Activated CD4-positive, alpha-beta T cell treated with anti-CD3 and anti-CD28 coated beads, Interleukin-2, amount 50 U/mL, for 1 hour (primary cell): Measurements from ENCODE around the gene FOXL2NB.

Source experiments
- DNase-seq: peaks from one replicate; pipeline ENCODE4 v3.0.0-alpha.2; 2020

The FOXL2NB gene

DNA sequence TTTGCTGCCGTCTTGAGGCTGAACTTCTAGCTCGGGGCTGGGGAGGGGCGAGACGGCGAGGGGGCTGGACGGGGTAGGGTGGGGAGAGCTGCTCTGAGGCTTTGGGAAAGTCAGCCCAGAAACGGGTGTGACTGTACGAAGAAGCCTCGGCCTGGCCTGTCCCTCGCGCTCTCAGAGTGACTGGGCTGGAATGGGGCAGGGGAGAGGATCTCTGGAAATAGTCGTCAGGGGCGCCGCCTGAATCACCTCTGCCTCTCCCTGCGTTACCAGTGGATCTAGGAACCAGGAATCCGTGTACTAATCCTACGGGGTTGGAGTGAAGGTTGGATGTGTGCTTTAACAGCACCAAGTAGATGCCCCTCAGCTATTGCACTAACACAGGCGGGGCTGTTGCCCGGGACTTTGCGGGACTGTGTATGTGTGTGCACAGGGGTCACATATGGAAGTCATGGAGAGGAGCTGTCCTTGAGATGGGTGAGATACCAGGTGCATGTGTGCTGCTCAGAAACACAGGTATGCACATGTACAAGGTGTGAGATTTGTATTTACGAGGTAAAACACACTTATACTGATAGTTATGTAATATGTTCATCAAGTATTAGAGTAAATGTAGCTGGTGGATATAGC lies 591 bp downstream of the FOXL2NB start:
- DNase-seq = no peak

DNA sequence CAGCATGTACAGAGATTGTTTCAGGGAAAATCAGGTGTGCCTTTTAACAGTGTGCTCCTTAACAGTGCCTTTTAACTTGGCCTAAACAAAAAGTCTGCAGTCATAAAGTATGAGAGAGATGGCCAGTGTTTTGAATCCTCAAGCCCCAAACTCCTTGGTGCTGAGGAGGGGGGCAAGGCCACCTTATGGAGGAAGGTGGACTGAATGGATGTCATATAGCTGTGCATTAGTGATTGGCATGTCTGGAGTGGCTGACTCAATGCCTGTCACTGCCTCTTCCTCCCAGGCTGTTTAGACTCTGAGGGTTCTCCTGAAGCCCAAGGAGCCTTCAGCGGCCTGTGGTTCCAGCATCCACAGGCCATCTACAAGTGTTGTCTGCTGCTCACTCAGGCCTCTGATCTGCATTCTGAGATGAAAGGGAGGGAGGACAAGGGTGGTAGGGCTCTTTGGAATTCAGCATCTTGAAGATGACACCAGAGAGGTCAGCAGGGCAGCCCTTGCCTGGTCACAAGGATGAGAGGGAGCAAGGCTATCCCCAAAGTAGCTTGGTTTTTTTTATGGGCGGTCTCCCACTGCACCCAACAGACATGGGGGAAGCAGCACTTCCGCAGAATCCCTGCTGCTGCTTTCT lies 1.5 kb downstream of the FOXL2NB start:
- no peak for DNase-seq

DNA sequence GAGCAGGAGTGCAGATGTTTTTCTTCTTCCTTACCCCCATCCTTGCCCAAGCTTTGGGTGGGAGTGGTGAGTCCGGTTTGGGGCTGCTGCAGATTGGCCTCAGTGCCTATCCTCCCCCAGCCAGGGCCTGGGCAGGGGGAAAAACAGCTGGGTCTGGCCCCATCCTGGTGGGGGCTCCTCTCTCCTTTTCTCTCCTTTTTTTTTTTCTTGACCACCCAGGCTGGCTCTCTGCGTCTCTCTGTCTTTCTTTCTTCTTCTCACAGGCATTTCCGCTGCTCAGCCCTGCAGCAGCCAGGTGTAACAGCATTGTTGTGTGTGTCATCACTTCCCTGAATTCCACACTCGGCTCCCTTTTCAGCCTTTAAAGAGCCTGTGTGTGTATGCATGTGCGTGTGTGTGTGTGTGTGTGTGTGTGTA lies 2.0 kb downstream of the FOXL2NB start:
- DNase-seq = no peak

DNA sequence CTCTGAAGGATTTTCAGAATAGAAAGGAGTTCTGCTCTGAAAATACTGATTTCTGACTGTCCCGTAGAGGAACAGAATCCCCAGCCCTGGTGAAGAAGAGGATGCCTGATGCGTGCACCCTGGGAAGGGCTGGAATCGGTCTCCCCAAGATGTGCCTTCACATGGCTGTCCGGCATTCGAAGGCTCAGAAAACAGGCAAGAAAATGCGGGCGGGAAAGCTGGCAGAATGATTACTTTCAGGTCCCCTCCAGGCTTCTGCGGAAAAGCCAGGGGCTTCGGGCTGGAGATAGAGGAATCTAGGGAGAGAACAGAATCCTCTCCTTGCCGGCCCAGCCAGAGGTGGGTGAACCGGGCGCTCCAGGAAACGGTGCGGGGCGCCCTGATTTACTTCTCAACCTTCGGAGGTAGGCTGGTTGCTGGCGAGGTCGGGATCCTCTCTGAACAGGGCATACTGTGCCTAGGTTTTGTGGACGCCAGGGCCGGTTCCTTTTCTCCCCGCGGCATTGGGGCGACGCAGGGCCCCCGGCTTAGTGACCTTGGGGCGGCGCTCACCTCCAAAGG lies 2.5 kb downstream of the FOXL2NB start:
- DNase-seq = no peak

DNA sequence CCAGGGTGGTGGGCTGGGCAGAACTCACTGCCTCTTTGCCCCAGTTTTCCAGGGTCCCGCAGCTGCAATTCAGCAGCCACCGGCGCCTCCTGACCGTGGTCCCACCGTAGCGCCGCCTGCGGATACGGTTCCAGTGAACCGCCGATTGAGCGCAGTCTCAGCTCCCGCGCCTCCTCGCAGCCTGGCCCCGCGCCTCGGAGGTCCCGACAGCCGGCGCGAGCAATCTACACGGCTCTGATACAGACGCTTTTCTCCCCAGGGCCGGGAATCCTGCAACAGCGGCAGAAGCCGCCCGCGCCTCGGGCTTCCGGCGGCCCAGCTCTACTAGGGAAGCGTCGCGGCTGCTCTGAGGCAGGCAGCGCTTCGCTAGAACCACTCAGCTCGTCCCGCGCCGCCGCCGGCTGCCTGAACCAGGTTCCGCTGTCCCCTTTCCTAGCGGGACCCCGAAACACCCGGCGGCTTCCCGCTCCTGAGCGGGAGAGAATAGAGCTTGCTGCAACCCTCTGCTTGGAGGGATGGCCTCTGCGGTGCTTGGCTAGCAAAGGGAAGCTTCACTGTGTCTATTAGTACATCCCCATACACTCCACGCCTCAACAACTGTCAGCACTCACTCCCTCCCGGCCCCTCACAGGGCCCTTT lies 3.1 kb downstream of the FOXL2NB start:
- no peak for DNase-seq

DNA sequence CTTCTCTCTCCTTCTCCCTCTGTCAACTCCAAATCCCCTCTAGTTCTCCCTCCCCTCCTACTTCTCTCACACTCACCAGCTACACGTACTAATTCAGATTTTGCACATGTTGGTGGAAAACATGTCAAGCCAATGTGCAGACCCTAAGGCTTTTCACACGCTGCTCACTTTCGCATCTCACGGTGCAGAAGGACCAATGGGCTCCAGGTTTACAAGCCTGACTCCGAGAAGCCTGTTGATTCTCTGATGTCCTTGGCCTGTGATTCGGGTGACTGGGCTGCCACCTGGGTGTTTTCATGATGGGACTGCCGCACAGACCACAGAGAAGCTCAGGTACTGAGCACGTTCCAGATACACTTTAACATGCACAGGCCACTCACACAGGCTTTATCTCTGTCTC lies 3.7 kb downstream of the FOXL2NB start:
- no peak for DNase-seq

DNA sequence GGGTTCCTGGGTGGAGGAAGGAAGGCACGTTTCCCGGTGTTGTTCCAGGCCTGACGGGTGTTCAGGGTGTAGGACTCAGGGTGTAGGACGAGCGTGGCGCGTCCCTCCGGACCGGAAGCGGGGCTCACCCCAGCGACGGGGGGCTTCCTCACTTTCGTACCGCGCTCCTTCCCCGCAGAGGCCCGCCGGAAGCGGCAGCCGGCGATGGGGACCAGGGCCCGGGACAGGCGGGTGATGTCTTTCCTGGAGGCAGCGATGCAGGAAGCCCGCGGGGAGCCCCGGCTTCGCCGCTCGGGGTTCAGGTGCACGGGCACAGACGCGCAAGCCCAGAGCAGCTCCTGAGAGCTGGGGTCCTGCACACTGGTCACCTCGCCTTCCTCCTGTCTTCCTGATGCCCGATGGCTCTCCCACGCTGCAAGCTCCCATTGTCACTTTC lies 13.4 kb downstream of the FOXL2NB start:
- no peak for DNase-seq

DNA sequence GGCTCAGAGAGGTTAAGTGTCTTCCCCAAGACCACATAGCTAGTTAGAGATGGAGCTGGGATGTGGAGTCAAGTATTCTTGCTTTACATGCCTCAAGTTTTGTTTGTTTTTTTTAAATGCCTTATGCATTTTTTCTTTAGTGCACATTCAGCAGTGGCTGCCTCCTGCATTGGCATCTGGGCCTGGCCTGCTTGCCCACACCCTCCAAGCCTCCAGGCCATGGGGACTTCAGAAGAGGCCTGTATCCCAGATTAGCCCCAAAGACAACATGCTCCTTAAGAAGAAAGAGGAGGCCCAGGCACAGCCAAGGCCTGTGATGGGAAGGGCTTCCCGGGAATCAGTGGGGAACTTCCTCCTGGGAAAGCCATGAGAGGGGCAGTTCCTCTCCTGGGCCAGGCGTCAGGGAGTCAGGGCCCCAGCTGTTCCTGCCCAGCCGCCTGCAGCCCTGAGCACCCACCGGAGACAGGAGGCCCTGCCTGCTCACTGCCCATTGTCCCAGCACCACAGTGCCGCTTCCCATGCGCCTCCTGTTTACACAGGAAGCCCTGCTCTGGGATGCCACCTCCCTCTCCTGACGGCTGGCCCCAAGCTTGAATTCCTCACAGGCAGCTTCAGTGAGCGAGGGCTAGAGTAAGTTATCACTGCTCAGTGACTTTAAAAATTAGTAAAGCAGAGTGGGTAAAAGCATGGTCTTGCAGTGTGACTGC lies 16.0 kb downstream of the FOXL2NB start:
- DNase-seq = no peak

DNA sequence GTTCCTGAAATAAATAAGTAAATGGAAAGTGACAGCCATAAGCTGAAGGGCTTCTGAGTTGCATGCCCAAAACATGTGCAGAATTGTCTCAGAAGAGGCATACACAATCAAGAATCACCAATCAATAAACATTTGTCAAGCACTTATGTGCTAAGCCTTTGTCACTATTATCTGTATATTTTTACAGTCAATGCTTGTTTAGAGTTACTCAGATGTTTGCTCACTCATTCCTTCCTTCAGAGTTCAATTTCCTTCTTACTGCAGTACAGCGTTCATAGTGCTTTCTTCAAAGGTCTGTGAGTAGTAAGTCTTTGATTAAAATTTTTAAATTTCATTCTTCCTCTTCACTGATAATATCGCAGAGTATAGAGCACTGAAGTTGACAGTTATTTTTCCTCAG lies 17.2 kb downstream of the FOXL2NB start:
- DNase-seq = no peak

DNA sequence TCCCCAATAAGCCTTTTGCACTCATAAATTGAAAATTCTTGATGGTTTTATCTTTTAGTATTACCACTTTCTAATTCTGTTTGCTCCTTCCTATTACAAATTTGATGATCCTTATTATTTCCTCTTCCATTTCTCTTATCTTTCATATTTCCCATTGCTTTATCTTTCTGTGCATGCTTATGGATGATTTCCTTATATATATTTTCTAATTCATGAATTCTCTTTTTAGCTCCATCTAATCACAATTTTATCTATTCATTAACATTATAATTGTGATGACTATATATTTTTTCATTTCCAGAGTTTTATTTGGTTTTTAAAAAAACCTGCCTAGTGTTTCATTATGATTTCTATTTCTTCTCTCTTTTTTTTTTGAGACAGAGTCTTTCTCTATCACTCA lies 17.9 kb downstream of the FOXL2NB start:
- DNase-seq = no peak

DNA sequence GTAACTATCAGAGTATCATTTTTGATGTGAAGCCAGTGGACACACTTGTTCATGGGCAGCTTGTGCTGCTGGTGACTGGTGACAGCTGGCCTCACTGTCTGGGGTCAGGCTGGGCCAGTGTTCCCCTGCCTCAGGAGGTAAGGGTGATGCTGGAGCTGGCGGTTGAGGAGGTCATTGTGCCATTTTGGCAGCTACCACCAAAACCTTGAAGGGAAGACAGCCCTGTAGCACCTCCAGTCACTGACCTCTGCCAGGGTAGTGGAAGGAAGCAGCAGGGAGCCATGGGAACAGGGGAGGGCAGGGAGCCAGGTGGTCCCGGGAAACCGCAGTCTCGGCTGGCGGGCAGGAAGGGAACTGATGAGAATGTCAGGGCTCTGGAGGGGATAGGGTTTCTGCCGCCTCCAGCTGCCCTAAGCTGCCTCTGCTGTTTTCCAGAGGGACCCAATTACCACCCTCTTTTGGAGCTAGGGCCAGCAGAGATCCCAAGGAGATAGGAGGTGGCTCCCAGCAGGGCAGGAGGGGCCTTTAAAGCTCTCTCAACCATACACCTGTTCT lies 24.8 kb downstream of the FOXL2NB start:
- no peak for DNase-seq

DNA sequence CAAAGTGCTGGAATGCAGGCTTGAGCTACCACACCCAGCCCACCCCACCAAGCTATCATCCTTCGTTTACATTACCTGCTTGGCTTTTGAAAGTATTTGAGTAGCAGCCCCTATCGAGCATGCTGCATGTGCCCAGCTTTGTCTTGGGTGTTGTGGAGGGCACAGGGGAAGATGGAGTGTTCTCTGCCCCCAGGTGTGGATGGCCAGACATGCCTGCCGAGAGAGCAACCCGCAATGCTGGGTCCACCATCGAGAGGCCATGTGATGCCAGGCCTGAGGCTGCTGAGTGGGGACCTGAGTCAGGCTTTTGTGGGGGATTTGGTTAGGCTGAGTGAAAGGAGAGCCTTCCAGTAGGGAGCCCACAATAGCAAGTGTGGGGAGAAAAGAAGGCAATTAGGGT lies 25.9 kb downstream of the FOXL2NB start:
- no peak for DNase-seq

DNA sequence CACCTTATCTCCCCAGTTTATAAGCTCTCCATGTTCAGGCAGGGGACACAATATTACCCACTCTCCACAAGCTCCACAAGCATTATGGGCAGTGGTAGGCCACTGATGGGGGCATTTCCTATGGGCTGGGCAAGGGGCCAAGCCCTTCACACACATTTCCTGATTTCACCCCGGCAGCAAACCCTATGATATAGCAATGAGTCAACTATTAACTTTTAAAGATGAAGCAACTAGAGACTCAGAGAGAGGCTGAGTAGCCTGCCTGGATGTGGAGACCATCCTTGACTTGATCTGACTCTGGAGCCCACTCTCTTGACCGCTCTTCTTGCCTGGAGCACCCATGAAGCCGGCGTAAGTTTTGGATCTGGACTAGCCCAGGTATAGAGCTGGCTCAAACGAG lies 27.4 kb downstream of the FOXL2NB start:
- no peak for DNase-seq

DNA sequence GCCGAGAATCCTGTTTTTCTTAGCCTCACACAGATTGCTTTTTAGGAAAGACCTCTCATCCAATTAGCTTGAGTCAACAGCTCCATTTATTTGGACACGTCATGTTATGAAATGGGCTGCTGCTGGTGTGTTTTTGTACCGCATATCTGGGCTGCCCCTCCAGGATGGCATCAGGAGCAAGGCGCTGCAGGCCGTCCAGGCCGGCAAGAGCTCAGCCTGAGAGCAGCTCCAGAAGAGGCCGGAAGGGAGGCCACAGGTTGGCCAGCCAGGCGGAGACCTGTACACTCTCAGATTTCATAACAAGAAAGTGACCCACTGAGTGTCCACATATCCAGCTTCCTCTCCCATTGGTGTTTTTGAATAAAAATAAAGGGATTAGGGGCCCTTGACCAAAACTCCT lies 28.3 kb downstream of the FOXL2NB start:
- DNase-seq = no peak

DNA sequence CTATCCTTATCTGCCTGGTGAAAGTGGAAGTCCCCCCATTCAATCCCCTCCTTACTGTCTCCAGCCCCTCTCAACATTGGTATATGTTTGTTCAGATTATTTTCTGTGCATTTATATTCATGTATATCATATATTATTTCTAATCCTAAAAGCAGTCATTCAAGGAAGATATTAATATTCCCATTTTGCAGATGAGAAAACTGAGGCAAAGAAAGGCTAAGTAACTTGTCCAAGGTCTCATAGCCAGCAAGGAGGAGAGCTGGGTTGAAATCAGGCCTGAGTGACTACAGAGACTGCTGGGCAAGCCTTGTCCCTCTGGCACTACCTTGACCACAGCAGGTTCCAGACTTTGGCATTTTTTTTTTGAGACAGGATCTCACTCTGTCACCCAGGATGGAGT lies 29.0 kb downstream of the FOXL2NB start:
- DNase-seq = no peak

DNA sequence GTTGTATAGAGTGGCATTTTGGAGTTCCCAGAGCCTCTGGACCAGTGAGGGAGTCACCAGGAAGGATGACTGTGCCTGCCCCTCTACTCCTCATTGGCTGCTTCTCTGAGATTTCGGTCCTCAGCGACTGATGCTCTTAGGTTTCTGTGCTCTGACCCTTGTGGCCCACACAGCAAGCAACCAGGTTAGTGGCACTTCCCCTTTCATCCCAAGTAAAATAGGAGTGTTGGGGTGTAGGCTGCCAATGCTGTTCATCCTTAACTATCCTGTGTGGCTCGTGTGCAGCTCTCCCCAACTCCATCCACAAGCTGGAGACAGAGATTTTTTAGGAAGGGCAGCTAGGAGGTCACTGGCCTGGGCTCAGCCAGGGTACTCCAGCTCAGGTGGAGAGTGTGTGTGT lies 37.8 kb downstream of the FOXL2NB start:
- DNase-seq = no peak

DNA sequence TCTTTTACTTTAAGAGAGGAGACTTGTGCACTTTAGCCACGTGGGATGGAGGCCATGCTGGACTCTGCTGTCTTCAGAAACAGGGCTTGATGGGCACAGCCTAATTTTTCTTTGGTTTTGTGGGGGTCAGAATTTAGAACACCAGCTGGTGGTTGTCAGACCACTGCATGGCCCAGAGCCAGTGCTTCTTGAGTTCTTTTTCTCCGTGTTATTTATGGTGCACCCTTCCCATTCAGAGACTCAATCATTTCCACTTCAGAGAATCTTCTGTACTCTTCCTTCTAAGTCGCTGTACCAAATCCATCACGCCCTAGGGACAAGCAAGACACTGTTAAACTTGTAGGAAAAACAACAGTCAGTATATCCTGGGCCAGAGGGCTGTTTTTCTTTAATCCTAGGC lies 38.9 kb downstream of the FOXL2NB start:
- DNase-seq = no peak

DNA sequence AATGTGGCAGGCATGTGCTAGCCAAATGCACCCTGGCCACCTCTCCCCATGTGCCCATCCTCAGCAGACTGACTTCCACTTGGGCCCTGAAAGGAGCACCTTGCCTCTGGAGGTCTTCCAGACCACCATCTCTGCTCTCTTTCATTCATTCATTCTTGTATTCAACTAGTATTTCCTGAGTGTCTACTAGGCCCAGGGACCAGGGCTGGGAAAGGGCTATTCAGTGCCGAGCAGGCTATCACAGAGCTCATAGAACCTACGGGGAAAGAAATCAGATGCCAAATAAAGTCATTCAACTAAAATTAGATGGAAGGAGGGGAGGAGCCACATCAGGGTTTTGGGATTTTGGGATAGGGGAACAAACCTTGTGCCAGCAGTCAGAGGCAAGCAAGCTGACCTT lies 40.2 kb downstream of the FOXL2NB start:
- no peak for DNase-seq

DNA sequence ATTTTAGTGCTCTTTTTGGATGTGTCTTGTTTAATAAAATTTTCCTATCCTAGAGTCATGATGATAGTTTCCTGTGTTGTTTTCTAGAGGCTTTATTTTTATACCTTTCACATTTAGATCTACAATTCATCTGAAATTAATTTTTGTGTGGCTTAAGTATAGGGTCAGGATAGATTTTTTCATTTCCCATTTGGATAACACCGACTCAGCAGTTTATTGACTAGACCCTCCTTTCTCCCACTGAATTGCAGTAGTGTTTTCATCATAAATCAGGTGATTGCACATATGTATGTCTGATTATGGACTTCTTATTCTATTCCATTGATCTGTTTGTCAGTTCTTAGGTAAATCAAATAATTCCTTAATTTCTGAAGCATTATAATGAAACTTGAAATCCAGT lies 48.7 kb downstream of the FOXL2NB start:
- DNase-seq = no peak
